Temporal lobe (tissue), 1 donor: ENCODE data around the gene SLN. TPM values are rescaled to one million over a fixed set of nuclear protein-coding genes. Genes with fewer than 3 reads are reported as not detected.

Experiments used
- total RNA-seq: library from RNA; depleted of rRNA; stranded (reverse); fragments of >200 nt; gene quantifications from one replicate; pipeline ENCODE4 v1.2.3, GENCODE V29; 2014

Gene SLN
- total RNA-seq, 1 donor from 2014 or later = 27.0 TPM

Other genes with a start within 250 kb of the SLN start
- gene ALKBH8, start 146.3 kb downstream of the SLN start, total RNA-seq = 18.2 TPM
- 119 TPM for gene ELMOD1, start 120.9 kb downstream of the SLN start, total RNA-seq
- gene SLC35F2, start 146.7 kb upstream of the SLN start, total RNA-seq = 30.7 TPM
- 32.7 TPM for gene RAB39A, start 216.4 kb upstream of the SLN start, total RNA-seq